ENCODE measurements around the gene TMEM33.
"Not testable (repeated sequence)": the region's sequence is repeated elsewhere in the genome, so short reads cannot be mapped to it uniquely, and the experiment has no call there.

The TMEM33 gene, protein sequence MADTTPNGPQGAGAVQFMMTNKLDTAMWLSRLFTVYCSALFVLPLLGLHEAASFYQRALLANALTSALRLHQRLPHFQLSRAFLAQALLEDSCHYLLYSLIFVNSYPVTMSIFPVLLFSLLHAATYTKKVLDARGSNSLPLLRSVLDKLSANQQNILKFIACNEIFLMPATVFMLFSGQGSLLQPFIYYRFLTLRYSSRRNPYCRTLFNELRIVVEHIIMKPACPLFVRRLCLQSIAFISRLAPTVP

DNA sequence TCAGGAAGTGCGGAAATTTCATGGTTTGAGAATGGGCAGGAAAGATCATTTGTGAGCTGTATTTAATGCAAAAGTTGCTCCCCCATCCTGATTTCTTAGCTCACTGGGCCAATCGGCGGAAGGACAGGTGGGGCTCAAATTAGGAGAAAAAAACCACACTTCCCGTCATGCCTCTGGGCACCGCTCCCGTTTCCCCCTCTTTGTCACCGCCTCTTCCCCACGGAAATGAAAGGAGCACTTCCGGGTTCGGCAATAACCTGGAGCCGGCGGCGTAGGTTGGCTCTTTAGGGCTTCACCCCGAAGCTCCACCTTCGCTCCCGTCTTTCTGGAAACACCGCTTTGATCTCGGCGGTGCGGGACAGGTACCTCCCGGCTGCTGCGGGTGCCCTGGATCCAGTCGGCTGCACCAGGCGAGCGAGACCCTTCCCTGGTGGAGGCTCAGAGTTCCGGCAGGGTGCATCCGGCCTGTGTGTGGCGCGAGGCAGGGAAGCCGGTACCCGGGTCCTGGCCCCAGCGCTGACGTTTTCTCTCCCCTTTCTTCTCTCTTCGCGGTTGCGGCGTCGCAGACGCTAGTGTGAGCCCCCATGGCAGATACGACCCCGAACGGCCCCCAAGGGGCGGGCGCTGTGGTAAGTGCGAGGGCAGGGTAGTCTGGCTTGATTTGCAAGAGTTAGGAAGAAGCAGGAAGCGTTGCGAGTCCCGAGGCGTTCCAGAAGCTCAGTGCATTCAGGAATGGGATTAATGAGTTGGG lies at the start of gene TMEM33:
TMEM33 (plus strand) TSS at position 529 of the 751 bp plus-strand sequence; CDS start at position 585, 56 bp downstream.
- peak; percentile 81 for DNase-seq

DNA sequence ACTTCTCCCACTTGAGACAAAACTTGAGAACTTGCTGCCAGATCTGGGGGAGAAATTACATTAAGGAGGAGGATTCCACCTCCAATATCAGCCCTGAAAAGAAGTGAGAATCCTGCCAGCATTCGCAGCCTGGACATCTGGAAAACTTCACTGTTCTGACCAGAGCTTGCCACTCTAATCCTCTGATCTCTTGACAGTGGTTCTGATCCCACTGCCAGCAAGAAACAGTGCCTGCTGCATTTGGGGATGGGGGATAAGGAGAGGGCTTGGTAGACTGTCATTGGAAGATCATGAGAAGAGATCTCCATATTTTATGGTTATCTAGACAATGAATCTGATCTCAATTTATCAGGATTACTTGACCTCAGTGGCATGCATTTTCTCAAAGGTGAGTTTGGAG lies 49.8 kb upstream of the TMEM33 start:
- DNase-seq, result no peak

DNA sequence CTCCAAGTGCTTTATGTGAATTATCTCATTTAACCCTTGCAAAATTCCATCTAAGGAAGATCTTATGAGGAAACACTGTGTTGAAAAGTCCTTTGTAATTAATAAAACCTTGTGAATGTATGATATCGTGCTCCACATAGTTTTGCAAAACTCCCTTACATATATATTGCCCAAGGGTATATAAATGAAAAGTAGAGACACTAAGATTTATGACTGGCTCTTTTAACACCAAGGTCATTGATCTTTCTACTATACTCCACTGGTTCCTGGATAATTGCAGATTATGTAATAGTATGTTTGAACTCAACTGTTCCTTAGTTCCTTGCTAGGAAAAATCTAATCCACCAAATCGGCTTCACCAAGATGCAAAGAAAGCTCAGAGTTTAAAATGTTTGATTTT lies 48.0 kb upstream of the TMEM33 start:
- DNase-seq, result no peak

DNA sequence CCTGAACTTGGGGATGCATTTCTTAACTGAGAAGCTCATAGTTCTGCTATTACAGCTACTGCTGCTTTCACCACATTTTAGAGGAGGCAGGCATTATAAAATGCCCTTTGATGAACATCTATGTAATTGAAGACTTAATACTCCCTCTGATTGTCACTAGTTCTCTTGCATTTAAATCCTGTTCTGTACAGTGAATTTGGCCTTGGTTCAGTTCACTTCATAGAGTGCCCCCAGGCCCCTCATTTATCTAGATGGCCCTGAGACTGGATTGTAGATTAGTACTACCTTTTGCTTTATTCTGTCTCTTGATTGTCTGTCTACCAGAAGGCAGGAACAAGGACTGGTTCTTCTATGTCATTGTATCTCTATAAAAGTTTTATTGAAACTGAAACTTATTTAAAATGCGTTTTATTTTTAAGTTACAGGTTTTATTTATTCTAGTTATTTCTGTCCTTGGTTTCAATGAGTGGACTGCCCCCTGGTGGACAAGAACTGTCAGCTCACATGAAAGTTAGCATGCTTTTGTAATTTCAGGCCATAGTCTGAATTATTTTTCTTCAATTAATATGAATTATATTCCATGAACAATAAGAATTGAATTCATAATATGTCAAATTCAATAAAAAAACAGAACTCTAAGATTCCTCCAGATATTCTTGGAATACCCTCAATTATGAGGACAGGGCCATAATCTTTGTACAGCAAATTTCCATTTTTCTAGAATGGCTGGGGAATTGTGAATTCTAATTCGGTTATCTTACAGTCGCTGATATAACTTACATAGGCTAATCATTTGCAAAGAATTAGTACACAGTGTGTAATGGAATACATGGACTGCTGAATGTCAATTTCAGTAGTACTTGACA lies 47.2 kb upstream of the TMEM33 start:
- DNase-seq, result peak; percentile 27

DNA sequence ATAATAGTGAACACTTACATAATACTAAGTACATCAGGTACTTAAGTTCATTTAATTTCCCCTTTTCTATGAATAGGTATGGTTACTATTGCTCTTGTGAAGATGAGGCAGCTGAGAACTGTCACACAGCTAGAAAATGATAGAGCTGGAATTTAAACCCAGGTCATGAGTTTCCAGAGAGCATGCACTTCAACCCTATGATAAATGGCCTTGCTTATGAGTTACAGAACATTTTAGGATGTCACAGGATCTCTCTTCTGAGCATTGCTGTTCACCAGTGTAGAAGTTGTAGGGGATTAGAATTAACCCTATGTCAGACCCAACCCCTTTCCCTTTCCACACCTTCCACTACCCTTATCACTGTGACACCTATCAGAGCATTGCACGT lies 46.5 kb upstream of the TMEM33 start:
- DNase-seq, result no peak

DNA sequence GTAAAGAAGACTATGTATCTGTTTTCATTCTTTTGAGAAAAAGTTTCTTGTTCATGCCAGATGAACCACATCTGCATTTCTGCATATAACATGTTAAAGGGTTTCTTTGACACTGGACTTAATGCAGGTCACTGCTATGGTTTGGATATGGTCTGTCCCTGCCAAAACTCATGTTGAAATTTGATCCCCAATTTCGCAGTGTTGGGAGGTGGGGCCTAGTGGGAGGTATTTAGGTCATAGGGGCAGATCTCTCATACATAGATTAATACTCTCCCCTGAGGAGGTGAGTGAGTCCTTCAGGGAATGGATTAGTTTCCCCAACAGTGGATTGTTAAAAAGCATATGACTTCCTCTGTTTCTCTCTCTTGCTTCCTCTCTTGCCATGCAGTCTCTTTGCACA lies 45.9 kb upstream of the TMEM33 start:
- DNase-seq, result no peak

DNA sequence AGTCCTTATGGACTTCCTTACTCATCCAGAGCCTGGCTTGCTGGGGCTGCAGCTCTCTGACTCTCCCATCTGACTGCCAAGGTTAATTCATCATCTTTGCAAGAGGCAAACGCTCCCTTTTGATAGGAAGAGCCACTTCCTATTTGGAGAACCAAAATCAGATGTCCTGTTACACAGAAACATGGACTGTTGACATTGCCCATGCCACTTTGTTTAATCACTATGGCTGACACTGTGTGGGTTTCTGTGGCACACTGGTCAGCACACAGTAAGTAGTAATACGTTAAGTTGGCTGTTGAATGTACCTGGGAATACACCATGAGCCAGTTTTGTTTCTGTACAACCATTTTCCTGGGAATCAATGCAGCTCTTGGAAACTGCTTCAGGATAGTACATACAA lies 45.1 kb upstream of the TMEM33 start:
- DNase-seq, result no peak

DNA sequence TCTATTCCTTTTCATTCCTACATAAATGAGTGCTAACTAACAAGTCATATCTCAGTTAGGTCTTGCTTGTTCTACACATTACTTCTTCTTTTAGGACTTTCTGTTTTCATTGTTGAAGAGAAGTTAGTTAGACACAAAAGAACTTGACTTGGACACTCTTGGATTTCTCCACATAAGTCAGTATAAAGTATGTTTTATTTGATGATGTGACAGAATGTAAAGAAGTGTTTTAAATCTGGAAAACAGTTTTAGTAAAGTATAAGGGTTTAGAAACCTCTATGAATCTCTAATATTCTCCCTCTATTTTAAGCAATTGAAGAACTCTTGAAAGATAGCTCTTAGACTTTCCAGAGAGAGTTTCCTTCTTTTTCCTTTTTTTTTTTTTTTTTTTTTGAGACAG lies 38.6 kb upstream of the TMEM33 start:
- no peak for DNase-seq

DNA sequence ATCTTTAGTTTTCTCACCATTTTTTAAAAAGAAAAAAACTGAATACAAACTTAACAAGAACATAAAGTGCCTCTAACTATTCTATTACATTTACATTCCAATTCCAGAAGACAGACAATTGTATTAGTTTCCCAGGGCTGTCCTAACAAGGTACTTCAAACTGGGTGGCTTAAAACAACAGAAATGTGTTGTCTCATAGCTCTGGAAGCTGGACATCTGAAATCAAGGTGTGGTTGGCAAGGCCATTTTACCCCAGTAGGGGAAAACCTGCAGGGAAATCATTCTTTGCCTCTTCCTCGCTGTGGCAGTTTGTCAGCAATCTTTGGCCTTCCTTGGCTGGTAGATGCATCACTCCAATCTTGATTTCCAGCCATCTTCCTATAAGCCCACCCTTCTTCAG lies 37.5 kb upstream of the TMEM33 start:
- no peak for DNase-seq

DNA sequence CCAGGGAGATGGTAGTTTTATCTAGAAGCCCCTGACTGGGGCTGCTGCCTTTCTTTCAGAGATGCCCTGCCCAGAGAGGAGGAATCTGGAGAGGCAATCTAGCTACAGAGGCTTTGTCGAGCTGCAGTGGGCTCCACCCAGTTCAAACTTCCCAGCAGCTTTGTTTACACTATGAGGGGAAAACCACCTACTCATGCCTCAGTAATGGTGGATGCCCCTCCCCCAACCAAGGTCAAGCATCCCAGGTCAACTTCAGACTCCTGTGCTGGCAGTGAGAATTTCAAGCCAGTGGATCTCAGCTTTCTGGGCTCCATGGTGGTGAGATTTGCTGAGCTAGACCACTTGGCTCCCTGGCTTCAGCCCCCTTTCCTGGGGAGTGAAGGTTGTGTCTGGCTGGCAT lies 26.1 kb upstream of the TMEM33 start:
- not testable (repeated sequence) for DNase-seq

DNA sequence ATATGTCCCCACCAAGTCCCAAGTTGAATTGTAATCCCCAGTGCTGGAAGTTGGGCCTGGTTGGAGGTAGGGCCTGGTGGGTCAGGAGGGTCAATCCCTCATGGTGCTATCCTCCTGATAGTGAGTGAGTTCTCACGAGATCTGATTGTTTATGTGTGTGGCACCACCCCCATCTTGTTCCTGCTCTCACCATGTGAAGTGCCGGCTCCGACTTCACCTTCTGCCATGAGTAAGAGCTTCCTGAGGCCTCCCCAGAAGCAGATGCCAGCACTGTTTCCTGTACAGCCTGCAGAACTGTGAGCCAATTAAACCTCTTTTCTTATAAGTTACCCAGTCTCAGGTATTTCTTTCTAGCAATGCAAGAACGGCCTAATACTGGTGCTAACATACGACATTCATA lies 22.7 kb upstream of the TMEM33 start:
- no peak for DNase-seq

DNA sequence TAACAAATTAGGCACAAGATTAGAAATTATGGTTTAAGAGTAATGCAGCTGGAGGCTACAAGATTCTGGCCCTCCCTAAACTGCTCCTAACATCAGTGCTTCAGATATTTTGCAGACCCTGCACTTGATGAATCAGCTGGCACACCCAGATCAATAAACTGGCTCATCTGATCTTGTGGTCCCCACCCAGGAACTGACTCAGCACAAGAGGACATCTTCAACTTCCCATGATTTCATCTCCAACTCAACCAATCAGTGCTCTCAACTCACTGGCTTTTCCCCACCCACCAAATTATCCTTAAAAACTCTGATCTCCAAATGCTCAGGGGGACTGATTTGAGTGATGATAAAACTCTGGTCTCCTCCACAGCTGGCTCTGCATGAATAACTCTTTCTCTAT lies 21.7 kb upstream of the TMEM33 start:
- DNase-seq, result no peak

DNA sequence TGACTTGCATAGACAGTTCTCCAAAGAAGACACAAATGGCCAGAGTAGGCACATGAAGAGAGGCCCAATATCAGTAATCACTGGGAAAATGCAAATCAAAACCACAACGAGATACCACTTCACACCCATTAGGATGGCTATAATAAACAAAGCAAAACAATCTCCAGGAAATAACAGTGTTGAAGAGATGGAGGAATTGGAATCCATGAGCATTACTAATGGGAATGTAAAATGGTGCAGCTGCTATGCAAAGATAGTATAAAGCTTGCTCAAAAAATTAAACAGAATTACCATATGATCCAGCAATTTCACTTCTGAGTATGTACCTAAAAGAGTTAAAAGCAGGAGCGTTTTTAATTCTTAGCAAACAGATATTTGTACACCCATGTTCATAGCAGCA lies 17.0 kb upstream of the TMEM33 start:
- DNase-seq, result no peak

DNA sequence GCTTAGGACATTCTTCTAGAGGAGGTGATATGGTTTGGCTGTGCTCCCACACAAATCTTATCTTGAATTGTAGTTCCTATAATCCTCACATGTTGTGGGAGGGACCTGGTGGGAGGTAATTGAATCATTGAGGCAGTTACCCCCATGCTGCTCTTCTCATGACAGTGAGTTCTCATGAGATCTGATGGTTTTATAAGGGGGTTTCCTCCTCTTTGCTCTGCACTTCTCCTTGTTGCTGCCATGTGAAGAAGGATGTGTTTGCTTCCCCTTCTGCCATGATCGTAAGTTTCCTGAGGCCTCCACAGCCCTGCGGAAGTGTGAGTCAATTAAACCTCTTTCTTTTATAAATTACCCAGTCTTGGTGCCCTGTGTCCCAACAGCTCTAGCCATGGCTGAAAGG lies 14.8 kb upstream of the TMEM33 start:
- not testable (repeated sequence) for DNase-seq

DNA sequence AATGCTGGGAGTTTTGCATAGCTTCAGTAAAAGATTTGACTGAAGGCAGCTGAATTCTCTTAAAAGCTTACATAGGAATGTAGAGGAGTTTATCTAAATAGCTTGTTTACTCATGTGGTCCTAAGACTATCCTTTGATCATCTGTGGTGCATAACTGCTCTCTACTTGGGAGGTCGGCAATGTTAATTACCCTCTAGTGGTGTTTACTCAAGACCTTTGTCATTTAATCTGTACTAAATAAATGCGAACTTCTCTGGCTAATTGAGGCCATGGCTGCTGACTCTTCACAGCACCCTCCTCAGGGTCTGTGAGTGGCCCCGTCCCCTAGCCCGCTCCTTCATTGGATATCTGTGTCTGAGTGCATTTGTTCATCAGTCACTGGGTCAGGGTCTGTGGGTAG lies 13.8 kb upstream of the TMEM33 start:
- no peak for DNase-seq

DNA sequence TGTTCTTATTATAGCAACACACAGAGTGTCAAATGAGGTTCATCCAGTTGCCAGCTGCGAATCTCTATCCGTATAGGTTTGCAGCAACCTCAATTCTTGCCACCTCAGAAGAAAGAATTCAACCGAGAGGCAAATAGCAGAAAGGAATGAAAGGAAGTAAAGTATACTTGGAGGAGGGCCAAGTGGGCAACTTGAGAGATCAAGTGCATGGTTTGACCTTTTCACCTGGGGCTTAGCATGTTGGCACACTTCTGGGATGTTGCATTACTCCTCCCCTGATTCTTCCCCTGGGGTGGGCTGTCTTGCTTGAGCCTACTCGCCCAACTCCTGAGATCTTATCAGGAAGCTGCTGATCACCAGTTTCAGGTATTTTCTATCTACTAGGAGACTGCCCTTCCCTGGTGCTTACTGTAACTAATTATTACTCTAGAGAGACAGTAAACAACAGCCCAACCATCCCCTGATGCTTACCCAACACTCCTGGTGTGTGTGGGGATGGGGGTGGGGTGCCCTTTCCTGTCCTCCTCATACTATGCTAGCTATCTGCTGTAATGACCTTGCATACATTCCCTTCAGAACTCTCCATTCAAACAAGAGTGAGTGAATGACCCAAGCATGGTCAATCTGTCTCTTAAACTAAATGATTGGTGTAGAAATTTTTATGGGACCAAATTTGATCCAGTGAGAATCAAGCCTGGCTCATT lies 7.3 kb upstream of the TMEM33 start:
- no peak for DNase-seq

DNA sequence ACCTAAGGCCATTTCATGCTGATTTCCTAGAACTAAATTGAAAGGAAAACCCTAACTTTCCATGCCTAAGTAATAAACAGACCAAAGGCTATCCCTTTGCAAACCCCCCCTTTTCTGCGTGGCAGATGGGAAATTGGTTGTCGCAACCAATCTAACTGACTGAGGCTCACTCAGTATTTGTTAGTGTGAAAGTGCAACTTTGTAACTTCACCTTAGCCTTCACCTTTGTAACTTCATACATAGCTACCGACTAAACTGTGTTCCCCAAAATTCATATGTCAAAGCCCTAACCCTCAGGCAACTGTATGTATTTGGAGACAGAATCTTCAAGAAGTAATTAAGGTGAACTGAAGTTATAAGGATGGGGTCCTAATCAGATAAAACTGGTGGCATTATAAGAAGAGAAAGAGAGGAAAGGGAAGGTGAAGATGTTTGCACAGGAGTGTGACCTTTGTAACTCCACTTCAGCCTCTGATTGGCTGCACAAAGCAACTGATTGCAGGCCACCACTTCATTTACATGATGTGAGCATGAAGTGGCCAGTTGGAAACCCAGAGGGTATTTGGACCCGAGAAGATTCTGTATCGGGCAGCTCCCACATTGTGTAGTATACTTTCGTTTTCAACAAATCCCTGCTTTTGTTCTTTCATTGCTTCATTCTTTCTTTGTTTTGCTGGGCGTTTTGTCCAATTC lies 4.9 kb upstream of the TMEM33 start:
- no peak for DNase-seq

DNA sequence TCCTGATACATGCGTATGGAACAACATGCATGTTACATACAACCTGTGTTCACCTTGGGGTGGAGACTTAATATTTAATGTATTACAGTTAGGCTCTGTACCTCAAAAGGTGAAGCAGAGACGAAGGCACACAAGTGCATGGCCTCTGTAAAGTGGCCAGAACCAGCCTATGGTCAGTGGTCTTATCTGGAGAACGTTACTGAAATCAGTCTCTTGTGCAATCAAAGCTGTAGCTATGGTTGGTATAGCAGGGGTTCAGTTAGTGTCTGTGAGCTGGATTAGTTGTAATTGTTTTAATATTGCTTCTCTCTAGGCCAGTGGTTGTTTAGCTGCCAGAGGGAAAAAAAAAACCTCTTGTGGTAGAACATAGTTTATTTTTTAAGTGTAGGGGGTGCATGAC lies 2.2 kb upstream of the TMEM33 start:
- no peak for DNase-seq

DNA sequence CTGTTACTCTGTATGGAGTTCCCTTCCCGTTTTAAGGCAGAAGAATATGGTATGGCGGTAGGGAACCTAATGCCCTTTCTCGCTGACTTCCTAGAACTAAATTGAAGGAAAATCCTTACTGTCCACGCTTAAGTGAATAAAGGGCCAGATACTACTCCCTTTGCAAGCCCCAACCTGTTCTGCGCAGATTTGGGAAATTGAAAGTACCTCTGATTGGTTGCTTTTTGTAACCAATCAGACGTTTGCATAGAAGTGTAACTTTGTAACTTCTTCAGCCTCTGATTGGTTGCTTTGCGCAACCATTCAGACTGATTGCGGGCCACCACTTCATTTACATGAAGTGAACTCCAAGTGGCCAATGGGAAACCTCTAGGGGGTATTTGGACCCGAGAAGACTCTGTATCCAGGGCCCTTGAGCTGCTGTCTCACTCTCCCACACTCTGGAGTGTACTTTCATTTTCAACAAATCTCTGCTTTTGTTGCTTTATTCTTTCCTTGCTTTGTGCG lies 1.2 kb upstream of the TMEM33 start:
- DNase-seq, result no peak

DNA sequence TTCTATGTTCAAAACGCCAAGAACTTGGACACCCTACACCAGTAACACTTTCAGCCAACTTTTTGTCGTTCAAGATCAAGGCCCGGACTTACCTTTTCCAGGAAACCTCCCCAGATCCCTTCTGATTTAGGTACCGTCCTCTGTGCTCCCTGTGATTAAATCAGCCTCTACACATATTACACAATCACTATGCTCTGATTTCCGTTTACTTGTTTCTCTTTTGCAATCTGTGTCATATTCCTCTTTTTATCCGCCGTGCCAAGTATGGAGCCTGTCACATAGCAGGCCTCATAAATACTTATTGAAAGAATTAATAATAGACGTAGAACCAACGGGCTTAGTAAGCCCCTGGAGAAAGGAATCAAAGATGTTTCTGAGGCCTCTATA lies 722 bp upstream of the TMEM33 start:
- DNase-seq, result no peak

DNA sequence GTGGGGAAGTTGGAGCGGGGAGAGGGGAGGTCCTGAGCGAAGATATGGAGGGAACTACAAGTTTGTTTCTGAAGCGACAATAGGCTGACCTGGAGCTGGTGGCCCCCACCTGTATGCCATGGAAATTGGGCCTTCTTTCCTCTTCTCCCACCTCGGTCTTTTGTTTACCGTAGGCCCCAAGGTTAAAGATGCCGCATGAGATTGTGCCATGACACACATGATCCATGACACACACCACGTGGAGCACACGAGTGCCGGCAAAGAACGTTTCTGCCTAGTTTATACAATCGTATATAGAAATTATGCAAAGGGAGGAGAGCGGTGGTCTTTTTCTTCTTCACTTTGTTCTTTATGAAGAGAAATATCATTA lies 408 bp downstream of the TMEM33 start:
- peak; percentile 44 for DNase-seq

DNA sequence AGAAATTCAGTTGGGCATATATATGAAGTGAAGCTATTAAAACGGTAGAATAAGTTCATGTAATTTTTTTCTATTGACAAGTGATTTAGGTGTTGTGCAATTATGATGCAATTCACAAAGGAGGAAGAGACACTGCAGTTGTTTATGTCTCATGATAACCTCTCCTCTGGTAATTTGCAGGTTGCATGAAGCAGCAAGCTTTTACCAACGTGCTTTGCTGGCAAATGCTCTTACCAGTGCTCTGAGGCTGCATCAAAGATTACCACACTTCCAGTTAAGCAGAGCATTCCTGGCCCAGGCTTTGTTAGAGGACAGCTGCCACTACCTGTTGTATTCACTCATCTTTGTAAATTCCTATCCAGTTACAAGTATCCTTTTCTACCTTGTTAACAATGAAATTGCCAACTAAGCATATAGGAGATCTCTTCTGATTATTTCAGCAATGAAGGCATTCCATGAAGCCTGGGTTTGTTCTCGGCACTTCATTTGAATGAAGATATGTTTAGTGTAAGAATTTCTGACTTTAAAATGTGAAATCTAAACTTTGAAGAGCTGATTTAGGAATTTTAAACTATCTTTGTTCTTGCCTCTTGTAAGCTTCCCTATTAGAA lies 3.9 kb downstream of the TMEM33 start:
- no peak for DNase-seq
